Thyroid gland (tissue), 4 donors: ENCODE results near the gene ESD. TPM values are rescaled to one million over a fixed set of nuclear protein-coding genes. Genes with fewer than 3 reads are reported as not detected.
A peak's percentile ranks its signal among the peaks of the same experiment; 100 is the strongest.

Experiments
- DNase-seq, 2 donors: peaks; one replicate each; pipeline ENCODE4 v3.0.0-alpha.2; 2019
- H3K27ac ChIP-seq, 3 donors: fragments of 200-600 bp; sonication (generic); 1 replicate in 2 of 3; 2 replicates in 1 of 3; pipeline ENCODE4 v1.5.1; 2016 to 2019; ENCODE audit warnings: mild to moderate bottlenecking in 1 of 3, moderate library complexity in 1 of 3
- H3K27me3 ChIP-seq: fragments of 200-600 bp; sonication (generic); one replicate; pipeline ENCODE4 v1.5.1; 2019
- H3K36me3 ChIP-seq, 2 donors: fragments of 200-600 bp; sonication (generic); one replicate each; pipeline ENCODE4 v1.5.1; 2016 to 2019
- H3K4me1 ChIP-seq, 2 donors: fragments of 200-600 bp; sonication (generic); one replicate each; pipeline ENCODE4 v1.5.1; 2017 to 2019
- H3K4me3 ChIP-seq, 3 donors: fragments of 200-600 bp; sonication (generic); replicated peaks in 1 of 3; 1 replicate in 2 of 3; 2 replicates in 1 of 3; pipeline ENCODE4 v1.5.1; 2016; ENCODE audit warnings: mild to moderate bottlenecking in 1 of 3
- H3K9me3 ChIP-seq: fragments of 200-600 bp; sonication (generic); one replicate; pipeline ENCODE4 v1.5.1; 2017
- CTCF ChIP-seq, 6 experiments: fragments of 200-600 bp in 3 of 6; fragments of 450-650 bp in 3 of 6; sonication (generic) in 3 of 6; IDR thresholded peaks; one replicate each; pipeline ENCODE4 v1.5.1; 2016 to 2019; ENCODE audit warnings: antibody characterized with exemption in 6 of 6, mild to moderate bottlenecking in 2 of 6, inconsistent platforms in 1 of 6, moderate library complexity in 1 of 6
- POLR2A ChIP-seq, 2 donors: fragments of 450-650 bp; IDR thresholded peaks; one replicate each; pipeline ENCODE4 v1.6.1; 2017; ENCODE audit warnings: antibody characterized with exemption in 2 of 2, mild to moderate bottlenecking in 2 of 2, moderate library complexity in 1 of 2
- WGBS, 2 donors: methylation state at CpG; one replicate each; pipeline ENCODE4 v1.1.5; 2017; 5-methylcytosine and 5-hydroxymethylcytosine counted together
- intact Hi-C: fragments of 100-400 bp; cut with DNase I; formaldehyde crosslinking; loops from one replicate; pipeline ENCODE4 v1.15.1; 2023
- total RNA-seq, 4 donors: library from RNA; depleted of rRNA; stranded (reverse); fragments of >200 nt; gene quantifications; one replicate each; pipeline ENCODE4 v1.2.3, GENCODE V29; 2016

The ESD gene
- total RNA-seq, 4 donors from 2014 or later, result 142 to 177 (median 158) TPM

- H3K9me3 ChIP-seq, result no peaks in the 10 kb centered on the region
- H3K4me1 ChIP-seq, result peaks cover 31 to 32% of the 10 kb centered on the region in 2 donors
- H3K27me3 ChIP-seq, result no peaks in the 10 kb centered on the region
- no peak overlapping the region for H3K4me3 ChIP-seq
- WGBS, 2 donors, result 93 to 96% methylated on average over 6 of the region's 6 CpGs
- no peak for DNase-seq
- TF ChIP-seq CTCF (IDR thresholded peaks at IDR 0.05) (no peak), POLR2A (IDR thresholded peaks at IDR 0.05) (no peak)
- peak overlapping the region in 1 of 3 donors; percentile 7 for H3K27ac ChIP-seq
- no peaks in the 10 kb centered on the region for H3K36me3 ChIP-seq
- intact Hi-C loops, result no loop called here
Observed at GRCh38 chr13:46795321-46795720, 1.6 kb downstream of the ESD start.

- H3K27ac ChIP-seq, result no peak overlapping the region
- H3K36me3 ChIP-seq, result peaks cover 7 to 8% of the 10 kb centered on the region in 2 donors
- no peaks in the 10 kb centered on the region for H3K9me3 ChIP-seq
- H3K4me1 ChIP-seq, result peaks cover 9% of the 10 kb centered on the region in 2 donors
- intact Hi-C loops, result no loop called here
- H3K4me3 ChIP-seq, result no peak overlapping the region
- DNase-seq, result no peak
- TF ChIP-seq CTCF (IDR thresholded peaks at IDR 0.05), result no peak
- no peak for TF ChIP-seq POLR2A (IDR thresholded peaks at IDR 0.05)
- H3K27me3 ChIP-seq, result no peaks in the 10 kb centered on the region
- WGBS, 2 donors, result 97 to 98% methylated on average over 3 of the region's 3 CpGs
Observed at GRCh38 chr13:46783504-46783903, 13.5 kb downstream of the ESD start.

- TF ChIP-seq POLR2A (IDR thresholded peaks at IDR 0.05) (no peak), CTCF (IDR thresholded peaks at IDR 0.05) (no peak)
- Histone ChIP-seq H3K9me3 (no peaks in the 10 kb centered on the region), H3K27ac (peak overlapping the region in 1 of 3 donors; percentile 49), H3K27me3 (no peaks in the 10 kb centered on the region), H3K4me3 (no peak overlapping the region), H3K36me3 (peaks cover 7 to 8% of the 10 kb centered on the region in 2 donors), H3K4me1 (peaks cover 12 to 16% of the 10 kb centered on the region in 2 donors)
- DNase-seq, result no peak
- WGBS, 2 donors, result 75 to 77% methylated on average over 2 of the region's 2 CpGs
- intact Hi-C loops, result no loop called here
Observed at GRCh38 chr13:46782691-46783090, 14.3 kb downstream of the ESD start.

- 91 to 93% methylated on average over 1 of the region's 1 CpG for WGBS, 2 donors
- H3K36me3 ChIP-seq, result peaks cover 7 to 8% of the 10 kb centered on the region in 2 donors
- intact Hi-C loops, result no loop called here
Observed at GRCh38 chr13:46782066-46782465, 14.9 kb downstream of the ESD start.

GRCh38 chr13:46778890-46779289 is 18.1 kb downstream of the ESD start:
- Histone ChIP-seq H3K27me3 (no peaks in the 10 kb centered on the region), H3K4me3 (no peak overlapping the region), H3K27ac (peak overlapping the region; percentile 70 to 90 (median 82)), H3K4me1 (peaks cover 33 to 52% of the 10 kb centered on the region in 2 donors), H3K9me3 (no peaks in the 10 kb centered on the region), H3K36me3 (no peaks in the 10 kb centered on the region)
- no peak for TF ChIP-seq CTCF (IDR thresholded peaks at IDR 0.05)
- no peak for TF ChIP-seq POLR2A (IDR thresholded peaks at IDR 0.05)
- intact Hi-C loops, result no loop called here
- 35 to 44% methylated on average over 2 of the region's 2 CpGs for WGBS, 2 donors
- DNase-seq, result no peak

More at GRCh38 chr13:46782066-46782465, 14.9 kb downstream of the ESD start:
- DNase-seq, result no peak
- TF ChIP-seq POLR2A (IDR thresholded peaks at IDR 0.05) (no peak), CTCF (IDR thresholded peaks at IDR 0.05) (no peak)
- H3K4me1 ChIP-seq, result peaks cover 12 to 20% of the 10 kb centered on the region in 2 donors
- H3K4me3 ChIP-seq, result no peak overlapping the region
- H3K9me3 ChIP-seq, result no peaks in the 10 kb centered on the region
- H3K27ac ChIP-seq, result peak overlapping the region in 1 of 3 donors; percentile 90
- no peaks in the 10 kb centered on the region for H3K27me3 ChIP-seq
